GM21717 (cell line): ENCODE data around the gene TUBB.
A peak's percentile ranks its signal among the peaks of the same experiment; 100 is the strongest.
"Not testable (repeated sequence)": the region's sequence is repeated elsewhere in the genome, so short reads cannot be mapped to it uniquely, and the experiment has no call there.

Experiments
- ATAC-seq: cut with Tn5 transposase; IDR thresholded peaks from one replicate; pipeline ENCODE4 v1.9.1; 2021; ENCODE audit warnings: mild to moderate bottlenecking, moderate library complexity; ENCODE audit not compliant: unreplicated experiment

The TUBB gene

GRCh38 chr6:30717845-30718720 lies 2.1 kb upstream of the TUBB start:
- ATAC-seq, result not testable (repeated sequence)

- ATAC-seq, result no peak
These were observed 796 bp upstream of the TUBB start for GRCh38 chr6:30719356-30719755.

DNA sequence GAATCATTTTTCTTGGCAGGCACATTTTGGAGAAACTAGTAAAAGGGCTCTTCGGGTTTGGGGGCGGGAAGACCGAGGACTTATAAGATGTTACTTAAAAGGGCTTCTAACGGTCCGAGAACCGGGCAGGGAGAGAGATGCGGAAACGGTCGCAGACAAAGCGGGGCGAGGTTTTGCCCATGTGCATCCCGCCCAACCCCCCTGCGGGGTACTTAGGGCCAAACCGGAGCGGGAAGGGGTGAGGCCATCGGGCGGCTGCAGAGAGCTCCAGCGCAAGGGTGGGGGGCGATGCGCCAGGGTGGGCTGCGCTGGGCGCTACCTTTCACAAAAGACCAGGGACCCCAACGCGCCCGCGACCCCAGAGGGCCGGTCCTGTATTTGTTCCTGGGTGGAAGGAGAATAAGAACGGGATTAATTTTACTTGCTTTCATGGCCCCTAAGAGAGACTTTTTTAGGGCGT lies 616 bp downstream of the TUBB start:
- ATAC-seq, result no peak

DNA sequence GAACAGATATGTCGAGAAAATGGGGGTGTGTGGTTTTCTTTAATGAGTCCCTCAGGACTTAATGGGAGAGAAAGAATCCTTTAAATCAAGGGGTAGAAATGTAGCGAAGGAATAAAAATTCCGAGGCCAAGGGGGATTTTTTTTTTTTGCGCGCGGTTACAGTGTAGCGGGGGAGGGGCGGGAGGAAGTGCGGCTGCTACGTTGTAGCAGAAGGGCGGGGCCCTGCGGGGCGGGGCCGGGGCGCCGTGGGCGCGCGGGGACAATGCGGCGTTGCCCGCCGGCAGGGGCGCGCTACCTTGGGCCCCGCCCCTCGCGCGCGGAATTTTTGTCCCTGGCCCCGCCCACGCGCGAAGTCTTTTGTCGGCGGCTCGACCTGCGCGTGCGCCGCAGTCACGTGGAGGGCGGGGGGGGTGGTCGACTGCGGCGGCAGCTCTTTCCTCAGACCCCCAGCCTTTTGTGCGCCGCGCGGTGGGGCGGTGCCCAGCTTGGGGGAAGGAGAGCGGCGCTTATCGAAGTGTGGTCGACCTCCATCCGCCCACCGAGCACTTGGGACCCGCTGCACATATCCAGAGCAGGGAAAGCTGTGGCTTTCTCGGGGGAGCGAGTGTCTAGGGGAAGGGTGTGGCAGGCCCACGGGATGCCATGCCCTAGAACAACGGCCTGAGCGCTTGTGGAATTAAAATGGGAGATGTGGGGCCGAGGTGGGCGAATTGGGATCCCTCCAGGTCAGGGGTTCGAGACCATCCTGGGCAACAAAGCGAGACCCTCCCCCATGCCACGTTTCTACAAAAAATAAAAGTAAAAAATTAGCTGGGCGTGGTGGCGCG lies 1.3 kb downstream of the TUBB start:
- ATAC-seq, result no peak

DNA sequence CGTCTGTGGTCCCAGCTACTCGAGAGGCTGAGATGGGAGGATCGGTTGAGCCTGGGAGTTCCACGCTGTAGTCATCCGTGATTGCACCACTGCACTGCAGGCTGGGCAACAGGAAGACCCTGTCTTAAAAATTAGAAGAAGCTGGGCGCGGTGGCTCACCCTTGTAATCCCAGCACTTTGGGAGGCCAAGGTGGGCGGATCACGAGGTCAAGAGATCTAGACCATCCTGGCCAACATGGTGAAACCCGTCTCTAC lies 1.8 kb downstream of the TUBB start:
- not testable (repeated sequence) for ATAC-seq

- ATAC-seq, result no peak
These were observed 2.3 kb downstream of the TUBB start for GRCh38 chr6:30722280-30723112.

DNA sequence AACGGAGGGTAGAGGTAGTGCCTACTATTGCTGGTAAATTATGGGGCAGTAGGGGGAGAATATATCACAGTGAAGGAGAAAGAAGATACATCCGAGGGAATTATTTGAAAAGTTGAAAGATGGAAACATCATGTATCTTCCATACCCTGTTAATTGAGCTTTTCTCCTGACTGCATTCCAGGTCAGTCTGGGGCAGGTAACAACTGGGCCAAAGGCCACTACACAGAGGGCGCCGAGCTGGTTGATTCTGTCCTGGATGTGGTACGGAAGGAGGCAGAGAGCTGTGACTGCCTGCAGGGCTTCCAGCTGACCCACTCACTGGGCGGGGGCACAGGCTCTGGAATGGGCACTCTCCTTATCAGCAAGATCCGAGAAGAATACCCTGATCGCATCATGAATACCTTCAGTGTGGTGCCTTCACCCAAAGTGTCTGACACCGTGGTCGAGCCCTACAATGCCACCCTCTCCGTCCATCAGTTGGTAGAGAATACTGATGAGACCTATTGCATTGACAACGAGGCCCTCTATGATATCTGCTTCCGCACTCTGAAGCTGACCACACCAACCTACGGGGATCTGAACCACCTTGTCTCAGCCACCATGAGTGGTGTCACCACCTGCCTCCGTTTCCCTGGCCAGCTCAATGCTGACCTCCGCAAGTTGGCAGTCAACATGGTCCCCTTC lies 3.1 kb downstream of the TUBB start:
- not testable (repeated sequence) for ATAC-seq

DNA sequence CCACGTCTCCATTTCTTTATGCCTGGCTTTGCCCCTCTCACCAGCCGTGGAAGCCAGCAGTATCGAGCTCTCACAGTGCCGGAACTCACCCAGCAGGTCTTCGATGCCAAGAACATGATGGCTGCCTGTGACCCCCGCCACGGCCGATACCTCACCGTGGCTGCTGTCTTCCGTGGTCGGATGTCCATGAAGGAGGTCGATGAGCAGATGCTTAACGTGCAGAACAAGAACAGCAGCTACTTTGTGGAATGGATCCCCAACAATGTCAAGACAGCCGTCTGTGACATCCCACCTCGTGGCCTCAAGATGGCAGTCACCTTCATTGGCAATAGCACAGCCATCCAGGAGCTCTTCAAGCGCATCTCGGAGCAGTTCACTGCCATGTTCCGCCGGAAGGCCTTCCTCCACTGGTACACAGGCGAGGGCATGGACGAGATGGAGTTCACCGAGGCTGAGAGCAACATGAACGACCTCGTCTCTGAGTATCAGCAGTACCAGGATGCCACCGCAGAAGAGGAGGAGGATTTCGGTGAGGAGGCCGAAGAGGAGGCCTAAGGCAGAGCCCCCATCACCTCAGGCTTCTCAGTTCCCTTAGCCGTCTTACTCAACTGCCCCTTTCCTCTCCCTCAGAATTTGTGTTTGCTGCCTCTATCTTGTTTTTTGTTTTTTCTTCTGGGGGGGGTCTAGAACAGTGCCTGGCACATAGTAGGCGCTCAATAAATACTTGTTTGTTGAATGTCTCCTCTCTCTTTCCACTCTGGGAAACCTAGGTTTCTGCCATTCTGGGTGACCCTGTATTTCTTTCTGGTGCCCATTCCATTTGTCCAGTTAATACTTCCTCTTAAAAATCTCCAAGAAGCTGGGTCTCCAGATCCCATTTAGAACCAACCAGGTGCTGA lies 3.9 kb downstream of the TUBB start:
- not testable (repeated sequence) for ATAC-seq

DNA sequence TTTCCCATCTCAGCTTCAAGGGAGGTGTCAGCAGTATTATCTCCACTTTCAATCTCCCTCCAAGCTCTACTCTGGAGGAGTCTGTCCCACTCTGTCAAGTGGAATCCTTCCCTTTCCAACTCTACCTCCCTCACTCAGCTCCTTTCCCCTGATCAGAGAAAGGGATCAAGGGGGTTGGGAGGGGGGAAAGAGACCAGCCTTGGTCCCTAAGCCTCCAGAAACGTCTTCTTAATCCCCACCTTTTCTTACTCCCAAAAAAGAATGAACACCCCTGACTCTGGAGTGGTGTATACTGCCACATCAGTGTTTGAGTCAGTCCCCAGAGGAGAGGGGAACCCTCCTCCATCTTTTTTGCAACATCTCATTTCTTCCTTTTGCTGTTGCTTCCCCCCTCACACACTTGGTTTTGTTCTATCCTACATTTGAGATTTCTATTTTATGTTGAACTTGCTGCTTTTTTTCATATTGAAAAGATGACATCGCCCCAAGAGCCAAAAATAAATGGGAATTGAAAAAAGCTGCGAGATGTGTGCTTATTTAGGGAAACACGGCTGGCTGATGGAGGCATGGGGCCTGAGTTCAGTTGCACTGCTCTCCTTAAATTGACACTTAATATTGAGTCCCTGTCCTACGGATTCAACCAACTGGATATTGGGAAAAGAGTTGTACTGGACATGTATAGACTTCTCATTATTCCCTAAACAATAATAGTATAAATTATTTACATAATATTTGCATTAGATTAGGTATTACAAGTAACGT lies 4.9 kb downstream of the TUBB start:
- no peak for ATAC-seq

- ATAC-seq, result no peak
These were observed 5.8 kb downstream of the TUBB start for GRCh38 chr6:30725713-30726505.

DNA sequence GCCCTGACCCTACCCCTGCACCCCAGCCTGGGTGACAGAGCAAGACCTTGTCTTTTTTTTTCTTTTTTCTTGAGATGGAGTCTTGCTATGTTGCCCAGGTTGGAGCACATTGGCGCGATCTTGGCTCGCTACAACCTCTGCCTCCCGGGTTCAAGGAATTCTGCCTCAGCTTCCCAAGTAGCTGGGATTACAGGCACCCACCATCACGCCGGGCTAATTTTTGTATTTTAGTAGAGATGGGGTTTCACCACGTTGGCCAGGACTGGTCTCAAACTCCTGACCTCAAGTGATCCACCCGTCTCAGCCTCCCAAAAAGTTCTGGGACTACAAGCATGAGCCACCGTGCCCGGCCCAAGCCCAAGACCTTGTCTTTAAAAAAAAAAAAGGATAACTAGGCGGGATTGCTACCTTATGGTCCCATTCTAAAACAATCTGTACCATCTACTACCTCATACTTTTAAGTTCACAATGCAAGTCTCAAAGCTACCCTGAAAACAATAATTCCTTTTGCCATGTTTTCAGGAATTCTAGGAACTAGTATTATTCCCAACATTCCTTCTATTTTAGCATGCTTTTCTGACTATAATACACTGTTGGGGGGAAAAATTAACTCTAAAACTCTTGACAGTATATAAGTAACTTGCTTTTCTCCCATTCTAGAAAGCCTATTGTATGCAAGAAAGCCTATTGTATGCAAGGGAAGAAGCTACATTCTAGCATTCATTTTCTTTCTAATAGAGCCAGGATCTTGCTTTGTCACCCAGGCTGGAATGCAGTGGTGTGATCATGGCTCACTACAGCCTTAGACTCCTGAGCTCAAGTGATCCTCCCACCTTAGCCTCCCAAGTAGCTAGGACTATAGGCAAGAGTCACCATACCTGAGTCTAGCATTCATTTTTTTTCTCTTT lies 6.6 kb downstream of the TUBB start:
- no peak for ATAC-seq

- ATAC-seq, result no peak
These were observed 7.9 kb downstream of the TUBB start for GRCh38 chr6:30727920-30728553.

DNA sequence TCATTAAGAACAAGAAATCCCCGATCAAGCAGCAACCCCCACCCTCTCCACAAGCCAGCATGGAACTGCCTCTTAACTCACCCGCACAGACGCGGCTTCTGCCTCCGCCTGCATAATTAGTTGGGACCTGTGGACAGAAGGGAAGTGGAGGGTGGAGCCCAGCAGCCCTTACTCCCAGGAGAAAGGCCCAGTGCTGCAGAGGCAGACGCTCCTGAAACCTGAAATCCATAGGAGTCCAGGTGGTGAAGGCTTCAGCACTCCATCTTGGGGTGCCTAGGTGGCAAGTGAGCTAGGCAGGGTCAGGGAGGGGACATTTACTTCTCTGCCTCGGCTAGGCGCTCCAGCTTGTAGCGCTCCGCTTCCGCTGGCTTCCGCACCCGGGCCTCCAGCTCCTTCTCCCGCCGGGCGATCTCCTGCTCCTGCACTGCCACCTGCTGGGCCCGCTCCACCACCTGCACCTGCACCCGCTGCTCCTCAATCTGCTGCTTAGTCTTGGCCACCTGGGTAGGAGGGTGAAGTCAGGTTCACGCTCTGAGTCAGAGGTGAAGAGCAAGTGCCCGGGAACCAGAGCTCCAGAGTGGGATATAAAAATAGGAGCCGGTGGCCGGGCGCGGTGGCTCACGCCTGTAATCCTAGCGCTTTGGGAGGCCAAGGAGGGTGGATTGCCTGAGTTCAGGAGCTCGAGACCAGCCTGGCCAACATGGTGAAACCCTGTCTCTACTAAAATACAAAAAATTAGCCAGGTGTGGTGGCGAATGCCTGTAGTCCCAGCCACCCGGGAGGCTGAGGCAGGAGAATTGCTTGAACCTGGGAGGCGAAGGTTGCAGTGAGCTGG lies 10.7 kb downstream of the TUBB start:
- ATAC-seq, result peak; percentile 53

GRCh38 chr6:30732237-30732943 lies 12.2 kb downstream of the TUBB start:
- ATAC-seq, result no peak

- ATAC-seq, result peak; percentile 52
These were observed 15.6 kb downstream of the TUBB start for GRCh38 chr6:30735668-30736314.
